LNCaP clone FGC (cell line): ENCODE data around the gene CSNK1G2.
A peak's percentile ranks its signal among the peaks of the same experiment; 100 is the strongest.

ENCODE experiments used
- DNase-seq: peaks from one replicate; pipeline ENCODE4 v3.0.0-alpha.2; 2011; ENCODE audit warnings: low read depth
- H3K4me3 ChIP-seq: 2 replicates; pipeline ENCODE4 v1.5.1; 2011; ENCODE audit warnings: mild to moderate bottlenecking, low read depth, low read length, control low read depth
- CTCF ChIP-seq: IDR thresholded peaks from 2 replicates; pipeline ENCODE4 v1.5.1; 2012; ENCODE audit warnings: mild to moderate bottlenecking; ENCODE audit not compliant: control insufficient read depth, insufficient read depth; ENCODE audit errors: extremely low read depth

The CSNK1G2 gene

GRCh38 chr19:1925544-1925943, 15.4 kb upstream of the CSNK1G2 start:
- no peak overlapping the region for H3K4me3 ChIP-seq
- TF ChIP-seq CTCF = no peak
- DNase-seq = no peak

- H3K4me3 ChIP-seq = peak overlapping the region; percentile 37
- no peak for DNase-seq
These were observed 11.8 kb upstream of the CSNK1G2 start for GRCh38 chr19:1929021-1929742.

GRCh38 chr19:1931445-1931844, 9.5 kb upstream of the CSNK1G2 start:
- no peak for DNase-seq
- no peak for TF ChIP-seq CTCF
- H3K4me3 ChIP-seq = no peak overlapping the region

More at GRCh38 chr19:1929021-1929742, 11.8 kb upstream of the CSNK1G2 start:
- TF ChIP-seq CTCF = peak; percentile 83

GRCh38 chr19:1932395-1932794, 8.6 kb upstream of the CSNK1G2 start:
- DNase-seq = no peak
- no peak for TF ChIP-seq CTCF
- no peak overlapping the region for H3K4me3 ChIP-seq

- TF ChIP-seq CTCF = no peak
- no peak for DNase-seq
- H3K4me3 ChIP-seq = no peak overlapping the region
These were observed 7.7 kb upstream of the CSNK1G2 start for GRCh38 chr19:1933244-1933643.

GRCh38 chr19:1933942-1934341, 7.0 kb upstream of the CSNK1G2 start:
- no peak for TF ChIP-seq CTCF
- H3K4me3 ChIP-seq = no peak overlapping the region
- DNase-seq = no peak

GRCh38 chr19:1935484-1936208, 5.3 kb upstream of the CSNK1G2 start:
- H3K4me3 ChIP-seq = no peak overlapping the region
- DNase-seq = peak; percentile 58
- TF ChIP-seq CTCF = no peak
